GM23338 (cell line): Measurements from ENCODE around the gene SCNN1B. TPM values are rescaled to one million over a fixed set of nuclear protein-coding genes. Genes with fewer than 3 reads are reported as not detected.

Experiments
- ATAC-seq: fragments of 200-7000 bp; cut with Tn5 transposase; 3 replicates; pipeline ENCODE4 v1.9.1; 2020
- DNase-seq: peaks from one replicate; pipeline ENCODE4 v3.0.0-alpha.2; 2015; ENCODE audit warnings: low spot score
- H2AFZ ChIP-seq: fragments of 200-600 bp; sonication (generic); 2 replicates; pipeline ENCODE4 v1.8.0; 2016; ENCODE audit warnings: antibody characterized with exemption, mild to moderate bottlenecking, moderate library complexity
- H3F3A ChIP-seq: fragments of 200-600 bp; sonication (generic); replicated peaks from 2 replicates; pipeline ENCODE4 v1.8.0; 2017; ENCODE audit warnings: antibody characterized with exemption, mixed run types, low read depth
- H3K27ac ChIP-seq: fragments of 200-600 bp; sonication (generic); 2 replicates; pipeline ENCODE4 v1.6.1; 2016; ENCODE audit warnings: low read depth
- H3K27me3 ChIP-seq: fragments of 200-600 bp; sonication (generic); 2 replicates; pipeline ENCODE4 v1.8.0; 2016; ENCODE audit warnings: mild to moderate bottlenecking, mixed run types, moderate library complexity; ENCODE audit not compliant: insufficient read depth
- H3K36me3 ChIP-seq: fragments of 200-600 bp; sonication (generic); 2 replicates; pipeline ENCODE4 v1.8.0; 2016; ENCODE audit warnings: mild to moderate bottlenecking; ENCODE audit not compliant: insufficient read depth
- H3K4me1 ChIP-seq: fragments of 200-600 bp; sonication (generic); 2 replicates; pipeline ENCODE4 v1.8.0; 2016; ENCODE audit warnings: mild to moderate bottlenecking, moderate library complexity; ENCODE audit not compliant: insufficient read depth
- H3K4me2 ChIP-seq: fragments of 200-600 bp; sonication (generic); 2 replicates; pipeline ENCODE4 v1.7.1; 2017; ENCODE audit warnings: mixed run types
- H3K4me3 ChIP-seq: fragments of 200-600 bp; sonication (generic); 2 replicates; pipeline ENCODE4 v1.6.1; 2016; ENCODE audit warnings: mixed run types
- H3K79me2 ChIP-seq: fragments of 200-600 bp; sonication (generic); replicated peaks from 2 replicates; pipeline ENCODE4 v1.8.0; 2017; ENCODE audit warnings: mild to moderate bottlenecking; ENCODE audit not compliant: insufficient read depth
- H3K9me2 ChIP-seq: fragments of 200-600 bp; sonication (generic); 2 replicates; pipeline ENCODE4 v1.8.0; 2017; ENCODE audit not compliant: insufficient read depth
- H4K20me1 ChIP-seq: fragments of 200-600 bp; sonication (generic); replicated peaks from 2 replicates; pipeline ENCODE4 v1.8.0; 2017; ENCODE audit warnings: mild to moderate bottlenecking; ENCODE audit not compliant: insufficient read depth
- H3K27ac Mint-ChIP-seq: 2 replicates; pipeline ENCODE4 v1.8.0; 2020; ENCODE audit warnings: inconsistent platforms, mild to moderate bottlenecking, moderate library complexity, mixed read lengths
- H3K27me3 Mint-ChIP-seq: 3 replicates; pipeline ENCODE4 v1.8.0; 2022; ENCODE audit warnings: low read depth, mild to moderate bottlenecking, moderate library complexity, mixed read lengths, inconsistent platforms; ENCODE audit not compliant: insufficient read depth, poor library complexity
- H3K36me3 Mint-ChIP-seq: 3 replicates; pipeline ENCODE4 v1.8.0; 2021; ENCODE audit warnings: low read depth, mild to moderate bottlenecking, inconsistent platforms, moderate library complexity, mixed read lengths
- H3K4me1 Mint-ChIP-seq: 3 replicates; pipeline ENCODE4 v1.8.0; 2020; ENCODE audit warnings: mild to moderate bottlenecking, inconsistent platforms, mixed read lengths
- H3K4me3 Mint-ChIP-seq: 3 replicates; pipeline ENCODE4 v1.8.0; 2021; ENCODE audit warnings: moderate library complexity, mild to moderate bottlenecking, inconsistent platforms, mixed read lengths
- H3K9me3 Mint-ChIP-seq: 3 replicates; pipeline ENCODE4 v1.8.0; 2020; ENCODE audit warnings: moderate library complexity, mild to moderate bottlenecking, inconsistent platforms, mixed read lengths
- CREB1 ChIP-seq: fragments of 250-450 bp; sonication (Bioruptor Pico); IDR thresholded peaks from 2 replicates; pipeline ENCODE4 v1.5.0; 2020; ENCODE audit warnings: low read depth, mild to moderate bottlenecking, moderate library complexity
- CTCF ChIP-seq, 2 experiments: fragments of 200-600 bp in 1 of 2; sonication (generic) in 1 of 2; conservative IDR thresholded peaks; 2 replicates each; pipeline versions ENCODE4 v1.5.1 to v1.6.1; 2016 to 2017; ENCODE audit warnings: antibody characterized with exemption in 2 of 2, low read depth in 2 of 2, mild to moderate bottlenecking in 2 of 2, moderate library complexity in 1 of 2
- ETS1 ChIP-seq: IDR thresholded peaks from 2 replicates; pipeline ENCODE4 v1.6.1; 2016; ENCODE audit warnings: antibody characterized with exemption
- STAT1 ChIP-seq: IDR thresholded peaks from one replicate; pipeline ENCODE4 v1.6.1; 2016; ENCODE audit warnings: antibody characterized with exemption; ENCODE audit not compliant: unreplicated experiment
- ZNF114 ChIP-seq: fragments of 250-450 bp; sonication (Bioruptor Pico); IDR thresholded peaks from 2 replicates; pipeline ENCODE4 v1.5.0; 2020; ENCODE audit warnings: mild to moderate bottlenecking, moderate library complexity
- ZNF331 ChIP-seq: fragments of 250-450 bp; sonication (Bioruptor Pico); IDR thresholded peaks from 2 replicates; pipeline ENCODE4 v1.5.0; 2020; ENCODE audit warnings: low read depth, mild to moderate bottlenecking, moderate library complexity
- ZNF462 ChIP-seq: fragments of 250-450 bp; sonication (Bioruptor Pico); IDR thresholded peaks from 2 replicates; pipeline ENCODE4 v1.5.0; 2020; ENCODE audit warnings: mild to moderate bottlenecking, moderate library complexity
- polyA plus RNA-seq: library from polyadenylated mRNA; unstranded; fragments of >200 nt; fragmentation: Nextera tagmentation; extraction: Ambion mirVana; gene quantifications from 2 replicates; pipeline ENCODE4 v1.2.1, GENCODE V29; 2016
- total RNA-seq: library from RNA; depleted of rRNA; stranded (reverse); fragments of >200 nt; shearing (Covaris generic); gene quantifications from 2 replicates; pipeline ENCODE4 v1.2.3, GENCODE V29; 2014
- TF ChIP-seq, protein P1 (sequence below): IDR thresholded peaks from one replicate; pipeline ENCODE4 v1.6.1; 2018; ENCODE audit warnings: antibody characterized with exemption; ENCODE audit not compliant: unreplicated experiment

The SCNN1B gene
- total and polyA plus RNA-seq, 2 experiments from 2014 or later, result 0.78 to 1.1 TPM

- no peak overlapping the region for H2AFZ ChIP-seq
- H3K27ac ChIP-seq, result peak overlapping the region; percentile 87; the same call in 1 of the 2 replicates
- TF ChIP-seq, protein P1, sequence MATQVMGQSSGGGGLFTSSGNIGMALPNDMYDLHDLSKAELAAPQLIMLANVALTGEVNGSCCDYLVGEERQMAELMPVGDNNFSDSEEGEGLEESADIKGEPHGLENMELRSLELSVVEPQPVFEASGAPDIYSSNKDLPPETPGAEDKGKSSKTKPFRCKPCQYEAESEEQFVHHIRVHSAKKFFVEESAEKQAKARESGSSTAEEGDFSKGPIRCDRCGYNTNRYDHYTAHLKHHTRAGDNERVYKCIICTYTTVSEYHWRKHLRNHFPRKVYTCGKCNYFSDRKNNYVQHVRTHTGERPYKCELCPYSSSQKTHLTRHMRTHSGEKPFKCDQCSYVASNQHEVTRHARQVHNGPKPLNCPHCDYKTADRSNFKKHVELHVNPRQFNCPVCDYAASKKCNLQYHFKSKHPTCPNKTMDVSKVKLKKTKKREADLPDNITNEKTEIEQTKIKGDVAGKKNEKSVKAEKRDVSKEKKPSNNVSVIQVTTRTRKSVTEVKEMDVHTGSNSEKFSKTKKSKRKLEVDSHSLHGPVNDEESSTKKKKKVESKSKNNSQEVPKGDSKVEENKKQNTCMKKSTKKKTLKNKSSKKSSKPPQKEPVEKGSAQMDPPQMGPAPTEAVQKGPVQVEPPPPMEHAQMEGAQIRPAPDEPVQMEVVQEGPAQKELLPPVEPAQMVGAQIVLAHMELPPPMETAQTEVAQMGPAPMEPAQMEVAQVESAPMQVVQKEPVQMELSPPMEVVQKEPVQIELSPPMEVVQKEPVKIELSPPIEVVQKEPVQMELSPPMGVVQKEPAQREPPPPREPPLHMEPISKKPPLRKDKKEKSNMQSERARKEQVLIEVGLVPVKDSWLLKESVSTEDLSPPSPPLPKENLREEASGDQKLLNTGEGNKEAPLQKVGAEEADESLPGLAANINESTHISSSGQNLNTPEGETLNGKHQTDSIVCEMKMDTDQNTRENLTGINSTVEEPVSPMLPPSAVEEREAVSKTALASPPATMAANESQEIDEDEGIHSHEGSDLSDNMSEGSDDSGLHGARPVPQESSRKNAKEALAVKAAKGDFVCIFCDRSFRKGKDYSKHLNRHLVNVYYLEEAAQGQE, result no peak
- TF ChIP-seq ZNF331 (CRISPR knock-in tag), result no peak
- TF ChIP-seq ZNF114, result no peak
- no peak for TF ChIP-seq STAT1
- Mint-ChIP-seq H3K4me3 (no peak overlapping the region), H3K4me1 (peaks cover 8% of the 10 kb centered on the region), H3K27ac (no peak overlapping the region), H3K27me3 (peaks cover 4% of the 10 kb centered on the region), H3K9me3 (no peaks in the 10 kb centered on the region), H3K36me3 (peaks cover 6% of the 10 kb centered on the region)
- DNase-seq, result no peak
- H4K20me1 ChIP-seq, result no peaks in the 10 kb centered on the region
- H3K9me2 ChIP-seq, result no peaks in the 10 kb centered on the region
- H3K36me3 ChIP-seq, result no peaks in the 10 kb centered on the region
- H3K4me3 ChIP-seq, result no peak overlapping the region
- H3K4me1 ChIP-seq, result peaks cover 7% of the 10 kb centered on the region; the same call in 1 of the 2 replicates
- no peak overlapping the region for H3K4me2 ChIP-seq
- 0 out of 2 replicates have a peak, but pooled peaks cover 4% of the 10 kb centered on the region for H3F3A ChIP-seq
- no peaks in the 10 kb centered on the region for H3K27me3 ChIP-seq
- no peaks in the 10 kb centered on the region for H3K79me2 ChIP-seq
- ATAC-seq, result no peak
These were observed 117.9 kb downstream of the SCNN1B start for GRCh38 chr16:23420011-23420410.

- DNase-seq, result peak; percentile 41
- no peaks in the 10 kb centered on the region for H3K9me3 Mint-ChIP-seq
- H3K36me3 ChIP-seq, result no peaks in the 10 kb centered on the region
- H3K4me2 ChIP-seq, result no peak overlapping the region
- no peaks in the 10 kb centered on the region for H3F3A ChIP-seq
- no peaks in the 10 kb centered on the region for H4K20me1 ChIP-seq
- H3K4me3 ChIP-seq, result no peak overlapping the region
- no peak overlapping the region for H3K4me3 Mint-ChIP-seq
- H3K9me2 ChIP-seq, result no peaks in the 10 kb centered on the region
- no peaks in the 10 kb centered on the region for H3K27me3 ChIP-seq
- no peak overlapping the region for H3K27ac ChIP-seq
- H3K27me3 Mint-ChIP-seq, result no peaks in the 10 kb centered on the region
- peaks cover 12% of the 10 kb centered on the region; the same call in 1 of the 2 replicates for H3K4me1 ChIP-seq
- H3K36me3 Mint-ChIP-seq, result peaks cover 14% of the 10 kb centered on the region
- no peaks in the 10 kb centered on the region for H3K79me2 ChIP-seq
- H3K4me1 Mint-ChIP-seq, result peaks cover 10% of the 10 kb centered on the region
- H3K27ac Mint-ChIP-seq, result peak overlapping the region; percentile 61
- ATAC-seq, result peak; percentile 86
- no peak overlapping the region for H2AFZ ChIP-seq
- TF ChIP-seq ETS1, result no peak
- TF ChIP-seq CREB1 (CRISPR knock-in tag), result no peak
- TF ChIP-seq ZNF462 (CRISPR knock-in tag), result no peak
- TF ChIP-seq CTCF (conservative IDR thresholded peaks at IDR 0.05; ENCODE audit: low read depth in 2 of 2), result no peak
These were observed 121.5 kb downstream of the SCNN1B start for GRCh38 chr16:23423496-23424049.
